ENCODE results near the gene OGDHL. TPM values are rescaled to one million over a fixed set of nuclear protein-coding genes. Genes with fewer than 3 reads are reported as not detected.

OGDHL gene
- total and polyA plus RNA-seq, 2 donors (not counting 3 experiments of a cell fraction or from before 2014, with no cell fraction given): 0.43 to 1.0 TPM

- H3K9ac ChIP-seq (replicated peaks; ENCODE audit: extremely low read depth, insufficient read depth, low read length): no peak overlapping the region
- H3K36me3 ChIP-seq (ENCODE audit: control insufficient read depth in 2 of 2, extremely low read depth in 1 of 2, insufficient read depth in 2 of 2, low read length in 2 of 2): no peaks in the 10 kb centered on the region
- H3K4me2 ChIP-seq (ENCODE audit: insufficient read depth, low read length): no peak overlapping the region
- ChIA-PET POLR2A (no interaction called here), CTCF (no interaction called here)
- no peaks in the 10 kb centered on the region for H3K4me1 ChIP-seq (ENCODE audit: control insufficient read depth, extremely low read depth, insufficient read depth, low read length)
- H3K27me3 ChIP-seq (ENCODE audit: control insufficient read depth in 2 of 2, insufficient read depth in 2 of 2, low read length in 2 of 2): no peaks in the 10 kb centered on the region
- intact Hi-C loops (cut with micrococcal nuclease) (no loop called here), dilution Hi-C loops (cut with MboI; ENCODE audit: extremely low pct_ligation_motif_present, low sequenced_read_pairs) (no loop called here)
- H3K4me3 ChIP-seq (replicated peaks in 1 of 3; ENCODE audit: insufficient read depth in 1 of 3, low read depth in 1 of 3, low read length in 3 of 3): no peak overlapping the region
- H4K20me1 ChIP-seq (replicated peaks; ENCODE audit: control insufficient read depth, extremely low read depth, insufficient read depth, low read length): no peaks in the 10 kb centered on the region
- BruUV-seq (replicated peaks): no TSS peak
- H3K27ac ChIP-seq (ENCODE audit: insufficient read depth, low read depth, low read length): no peak overlapping the region
- TF ChIP-seq EZH2 (IDR thresholded peaks at IDR 0.05; ENCODE audit: borderline replicate concordance, low read depth, low read length, severe bottlenecking): no peak
- no peak overlapping the region for H2AFZ ChIP-seq (ENCODE audit: low read depth, low read length)
- FAIRE-seq (no peak), DNase-seq (ENCODE audit: low read depth, low spot score) (no peak)
- H3K9me1 ChIP-seq (replicated peaks; ENCODE audit: control insufficient read depth, extremely low read depth, insufficient read depth, low read length): no peaks in the 10 kb centered on the region
- H3K9me3 ChIP-seq (replicated peaks; ENCODE audit: control insufficient read depth, insufficient read depth, low read length): no peaks in the 10 kb centered on the region
- H3K79me2 ChIP-seq (ENCODE audit: control insufficient read depth, insufficient read depth, low read length): no peaks in the 10 kb centered on the region
These were observed 24.5 kb downstream of the OGDHL start for GRCh38 chr10:49737474-49738201.

- intact Hi-C loops (cut with micrococcal nuclease) (no loop called here), dilution Hi-C loops (cut with MboI; ENCODE audit: extremely low pct_ligation_motif_present, low sequenced_read_pairs) (no loop called here)
- H3K27me3 ChIP-seq (ENCODE audit: control insufficient read depth in 2 of 2, insufficient read depth in 2 of 2, low read length in 2 of 2): no peaks in the 10 kb centered on the region
- no peaks in the 10 kb centered on the region for H4K20me1 ChIP-seq (replicated peaks; ENCODE audit: control insufficient read depth, extremely low read depth, insufficient read depth, low read length)
- FAIRE-seq: no peak
- TF ChIP-seq POLR2AphosphoS5 (IDR thresholded peaks at IDR 0.05; ENCODE audit: insufficient read depth, low read depth, low read length) (no peak), GATA2 (IDR thresholded peaks at IDR 0.05; ENCODE audit: insufficient read depth, insufficient read length, low read depth, low read length) (no peak), POLR2A (IDR thresholded peaks at IDR 0.05; ENCODE audit: low read depth, low read length) (no peak), FOS (IDR thresholded peaks at IDR 0.05; ENCODE audit: borderline replicate concordance, insufficient read depth, low read length) (no peak), EZH2 (IDR thresholded peaks at IDR 0.05; ENCODE audit: borderline replicate concordance, low read depth, low read length, severe bottlenecking) (no peak), CTCF (IDR thresholded peaks at IDR 0.05; ENCODE audit: extremely low read depth in 1 of 2, insufficient read depth in 1 of 2, low read depth in 1 of 2, low read length in 2 of 2) (no peak), MAX (IDR thresholded peaks at IDR 0.05; ENCODE audit: insufficient read depth, insufficient read length) (no peak), JUN (IDR thresholded peaks at IDR 0.05; ENCODE audit: borderline replicate concordance, insufficient read depth, insufficient read length, low read depth) (no peak), MYC (IDR thresholded peaks at IDR 0.05; ENCODE audit: low read depth, low read length) (no peak)
- DNase-seq (ENCODE audit: low read depth, low spot score): no peak
- H3K27ac ChIP-seq (ENCODE audit: insufficient read depth, low read depth, low read length): no peak overlapping the region
- H3K79me2 ChIP-seq (ENCODE audit: control insufficient read depth, insufficient read depth, low read length): no peaks in the 10 kb centered on the region
- H3K9me1 ChIP-seq (replicated peaks; ENCODE audit: control insufficient read depth, extremely low read depth, insufficient read depth, low read length): no peaks in the 10 kb centered on the region
- no peaks in the 10 kb centered on the region for H3K36me3 ChIP-seq (ENCODE audit: control insufficient read depth in 2 of 2, extremely low read depth in 1 of 2, insufficient read depth in 2 of 2, low read length in 2 of 2)
- BruUV-seq (replicated peaks): no TSS peak
- ChIA-PET POLR2A (no interaction called here), CTCF (no interaction called here)
- no peak overlapping the region for H3K4me2 ChIP-seq (ENCODE audit: insufficient read depth, low read length)
- no peak overlapping the region for H2AFZ ChIP-seq (ENCODE audit: low read depth, low read length)
- no peaks in the 10 kb centered on the region for H3K4me1 ChIP-seq (ENCODE audit: control insufficient read depth, extremely low read depth, insufficient read depth, low read length)
- H3K4me3 ChIP-seq (replicated peaks in 1 of 3; ENCODE audit: insufficient read depth in 1 of 3, low read depth in 1 of 3, low read length in 3 of 3): no peak overlapping the region
- no peaks in the 10 kb centered on the region for H3K9me3 ChIP-seq (replicated peaks; ENCODE audit: control insufficient read depth, insufficient read depth, low read length)
- no peak overlapping the region for H3K9ac ChIP-seq (replicated peaks; ENCODE audit: extremely low read depth, insufficient read depth, low read length)
These were observed 25.5 kb downstream of the OGDHL start for GRCh38 chr10:49736564-49737113.
